GM23338 (cell line): ENCODE results near the gene ESYT2. TPM values are rescaled to one million over a fixed set of nuclear protein-coding genes. Genes with fewer than 3 reads are reported as not detected.

Experiments used
- ATAC-seq: fragments of 200-7000 bp; cut with Tn5 transposase; 3 replicates; pipeline ENCODE4 v1.9.1; 2020
- DNase-seq: peaks from one replicate; pipeline ENCODE4 v3.0.0-alpha.2; 2015; ENCODE audit warnings: low spot score
- H2AFZ ChIP-seq: fragments of 200-600 bp; sonication (generic); 2 replicates; pipeline ENCODE4 v1.8.0; 2016; ENCODE audit warnings: antibody characterized with exemption, mild to moderate bottlenecking, moderate library complexity
- H3F3A ChIP-seq: fragments of 200-600 bp; sonication (generic); replicated peaks from 2 replicates; pipeline ENCODE4 v1.8.0; 2017; ENCODE audit warnings: antibody characterized with exemption, mixed run types, low read depth
- H3K27ac ChIP-seq: fragments of 200-600 bp; sonication (generic); 2 replicates; pipeline ENCODE4 v1.6.1; 2016; ENCODE audit warnings: low read depth
- H3K27me3 ChIP-seq: fragments of 200-600 bp; sonication (generic); 2 replicates; pipeline ENCODE4 v1.8.0; 2016; ENCODE audit warnings: mild to moderate bottlenecking, mixed run types, moderate library complexity; ENCODE audit not compliant: insufficient read depth
- H3K36me3 ChIP-seq: fragments of 200-600 bp; sonication (generic); 2 replicates; pipeline ENCODE4 v1.8.0; 2016; ENCODE audit warnings: mild to moderate bottlenecking; ENCODE audit not compliant: insufficient read depth
- H3K4me1 ChIP-seq: fragments of 200-600 bp; sonication (generic); 2 replicates; pipeline ENCODE4 v1.8.0; 2016; ENCODE audit warnings: mild to moderate bottlenecking, moderate library complexity; ENCODE audit not compliant: insufficient read depth
- H3K4me2 ChIP-seq: fragments of 200-600 bp; sonication (generic); 2 replicates; pipeline ENCODE4 v1.7.1; 2017; ENCODE audit warnings: mixed run types
- H3K4me3 ChIP-seq: fragments of 200-600 bp; sonication (generic); 2 replicates; pipeline ENCODE4 v1.6.1; 2016; ENCODE audit warnings: mixed run types
- H3K79me2 ChIP-seq: fragments of 200-600 bp; sonication (generic); replicated peaks from 2 replicates; pipeline ENCODE4 v1.8.0; 2017; ENCODE audit warnings: mild to moderate bottlenecking; ENCODE audit not compliant: insufficient read depth
- H3K9me2 ChIP-seq: fragments of 200-600 bp; sonication (generic); 2 replicates; pipeline ENCODE4 v1.8.0; 2017; ENCODE audit not compliant: insufficient read depth
- H4K20me1 ChIP-seq: fragments of 200-600 bp; sonication (generic); replicated peaks from 2 replicates; pipeline ENCODE4 v1.8.0; 2017; ENCODE audit warnings: mild to moderate bottlenecking; ENCODE audit not compliant: insufficient read depth
- H3K27ac Mint-ChIP-seq: 2 replicates; pipeline ENCODE4 v1.8.0; 2020; ENCODE audit warnings: inconsistent platforms, mild to moderate bottlenecking, moderate library complexity, mixed read lengths
- H3K27me3 Mint-ChIP-seq: 3 replicates; pipeline ENCODE4 v1.8.0; 2022; ENCODE audit warnings: low read depth, mild to moderate bottlenecking, moderate library complexity, mixed read lengths, inconsistent platforms; ENCODE audit not compliant: insufficient read depth, poor library complexity
- H3K36me3 Mint-ChIP-seq: 3 replicates; pipeline ENCODE4 v1.8.0; 2021; ENCODE audit warnings: low read depth, mild to moderate bottlenecking, inconsistent platforms, moderate library complexity, mixed read lengths
- H3K4me1 Mint-ChIP-seq: 3 replicates; pipeline ENCODE4 v1.8.0; 2020; ENCODE audit warnings: mild to moderate bottlenecking, inconsistent platforms, mixed read lengths
- H3K4me3 Mint-ChIP-seq: 3 replicates; pipeline ENCODE4 v1.8.0; 2021; ENCODE audit warnings: moderate library complexity, mild to moderate bottlenecking, inconsistent platforms, mixed read lengths
- H3K9me3 Mint-ChIP-seq: 3 replicates; pipeline ENCODE4 v1.8.0; 2020; ENCODE audit warnings: moderate library complexity, mild to moderate bottlenecking, inconsistent platforms, mixed read lengths
- CREB1 ChIP-seq: fragments of 250-450 bp; sonication (Bioruptor Pico); IDR thresholded peaks from 2 replicates; pipeline ENCODE4 v1.5.0; 2020; ENCODE audit warnings: low read depth, mild to moderate bottlenecking, moderate library complexity
- EZH2 ChIP-seq: fragments of 200-600 bp; sonication (generic); IDR thresholded peaks from one replicate; pipeline ENCODE4 v1.8.0; 2017; ENCODE audit warnings: antibody characterized with exemption, mild to moderate bottlenecking, low read depth; ENCODE audit not compliant: unreplicated experiment
- EZH2phosphoT487 ChIP-seq: fragments of 200-600 bp; sonication (generic); IDR thresholded peaks from one replicate; pipeline ENCODE4 v1.8.1; 2018; ENCODE audit warnings: antibody characterized with exemption; ENCODE audit not compliant: unreplicated experiment
- JUNB ChIP-seq: IDR thresholded peaks from one replicate; pipeline ENCODE4 v1.6.1; 2016; ENCODE audit warnings: antibody characterized with exemption; ENCODE audit not compliant: unreplicated experiment
- NANOG ChIP-seq: IDR thresholded peaks from 2 replicates; pipeline ENCODE4 v1.6.1; 2016; ENCODE audit warnings: antibody characterized with exemption, borderline replicate concordance
- POLR2AphosphoS5 ChIP-seq: IDR thresholded peaks from 2 replicates; pipeline ENCODE4 v1.6.1; 2016; ENCODE audit warnings: antibody characterized with exemption, low read depth
- STAT1 ChIP-seq: IDR thresholded peaks from one replicate; pipeline ENCODE4 v1.6.1; 2016; ENCODE audit warnings: antibody characterized with exemption; ENCODE audit not compliant: unreplicated experiment
- ZNF331 ChIP-seq: fragments of 250-450 bp; sonication (Bioruptor Pico); IDR thresholded peaks from 2 replicates; pipeline ENCODE4 v1.5.0; 2020; ENCODE audit warnings: low read depth, mild to moderate bottlenecking, moderate library complexity
- polyA plus RNA-seq: library from polyadenylated mRNA; unstranded; fragments of >200 nt; fragmentation: Nextera tagmentation; extraction: Ambion mirVana; gene quantifications from 2 replicates; pipeline ENCODE4 v1.2.1, GENCODE V29; 2016
- total RNA-seq: library from RNA; depleted of rRNA; stranded (reverse); fragments of >200 nt; shearing (Covaris generic); gene quantifications from 2 replicates; pipeline ENCODE4 v1.2.3, GENCODE V29; 2014
- TF ChIP-seq, protein P1 (sequence below): fragments of 250-450 bp; sonication (Bioruptor Pico); IDR thresholded peaks from 2 replicates; pipeline ENCODE4 v1.5.0; 2020; ENCODE audit warnings: mild to moderate bottlenecking, moderate library complexity
- TF ChIP-seq, protein P2 (sequence below), 2 experiments: fragments of 200-600 bp in 1 of 2; sonication (generic) in 1 of 2; conservative IDR thresholded peaks; 2 replicates each; pipeline versions ENCODE4 v1.5.1 to v1.6.1; 2016 to 2017; ENCODE audit warnings: antibody characterized with exemption in 2 of 2, low read depth in 2 of 2, mild to moderate bottlenecking in 2 of 2, moderate library complexity in 1 of 2
- TF ChIP-seq, protein P3 (sequence below): IDR thresholded peaks from one replicate; pipeline ENCODE4 v1.6.1; 2018; ENCODE audit warnings: antibody characterized with exemption; ENCODE audit not compliant: unreplicated experiment

ESYT2 gene
- total and polyA plus RNA-seq, 2 experiments from 2014 or later, result 9.6 to 52.7 TPM

DNA sequence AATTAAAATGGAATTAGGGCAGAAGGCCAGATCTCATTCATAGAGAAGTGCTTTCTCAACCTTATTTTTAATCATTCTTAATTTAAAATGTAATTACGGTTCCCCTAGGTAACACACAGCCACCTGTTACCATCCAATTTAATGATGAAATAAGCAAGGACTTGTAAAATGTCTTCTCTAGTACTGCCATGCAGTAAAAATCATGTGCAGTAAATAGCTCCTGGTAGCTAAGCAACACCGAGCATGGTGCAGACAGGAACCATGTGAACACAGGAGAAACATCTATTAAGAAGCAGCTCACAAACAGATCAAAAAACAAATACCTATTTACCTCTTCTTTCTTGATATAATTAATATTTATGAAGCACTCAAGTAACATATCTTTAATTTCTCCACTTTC is 139.8 kb downstream of the ESYT2 start (continued):
- TF ChIP-seq, protein P1, sequence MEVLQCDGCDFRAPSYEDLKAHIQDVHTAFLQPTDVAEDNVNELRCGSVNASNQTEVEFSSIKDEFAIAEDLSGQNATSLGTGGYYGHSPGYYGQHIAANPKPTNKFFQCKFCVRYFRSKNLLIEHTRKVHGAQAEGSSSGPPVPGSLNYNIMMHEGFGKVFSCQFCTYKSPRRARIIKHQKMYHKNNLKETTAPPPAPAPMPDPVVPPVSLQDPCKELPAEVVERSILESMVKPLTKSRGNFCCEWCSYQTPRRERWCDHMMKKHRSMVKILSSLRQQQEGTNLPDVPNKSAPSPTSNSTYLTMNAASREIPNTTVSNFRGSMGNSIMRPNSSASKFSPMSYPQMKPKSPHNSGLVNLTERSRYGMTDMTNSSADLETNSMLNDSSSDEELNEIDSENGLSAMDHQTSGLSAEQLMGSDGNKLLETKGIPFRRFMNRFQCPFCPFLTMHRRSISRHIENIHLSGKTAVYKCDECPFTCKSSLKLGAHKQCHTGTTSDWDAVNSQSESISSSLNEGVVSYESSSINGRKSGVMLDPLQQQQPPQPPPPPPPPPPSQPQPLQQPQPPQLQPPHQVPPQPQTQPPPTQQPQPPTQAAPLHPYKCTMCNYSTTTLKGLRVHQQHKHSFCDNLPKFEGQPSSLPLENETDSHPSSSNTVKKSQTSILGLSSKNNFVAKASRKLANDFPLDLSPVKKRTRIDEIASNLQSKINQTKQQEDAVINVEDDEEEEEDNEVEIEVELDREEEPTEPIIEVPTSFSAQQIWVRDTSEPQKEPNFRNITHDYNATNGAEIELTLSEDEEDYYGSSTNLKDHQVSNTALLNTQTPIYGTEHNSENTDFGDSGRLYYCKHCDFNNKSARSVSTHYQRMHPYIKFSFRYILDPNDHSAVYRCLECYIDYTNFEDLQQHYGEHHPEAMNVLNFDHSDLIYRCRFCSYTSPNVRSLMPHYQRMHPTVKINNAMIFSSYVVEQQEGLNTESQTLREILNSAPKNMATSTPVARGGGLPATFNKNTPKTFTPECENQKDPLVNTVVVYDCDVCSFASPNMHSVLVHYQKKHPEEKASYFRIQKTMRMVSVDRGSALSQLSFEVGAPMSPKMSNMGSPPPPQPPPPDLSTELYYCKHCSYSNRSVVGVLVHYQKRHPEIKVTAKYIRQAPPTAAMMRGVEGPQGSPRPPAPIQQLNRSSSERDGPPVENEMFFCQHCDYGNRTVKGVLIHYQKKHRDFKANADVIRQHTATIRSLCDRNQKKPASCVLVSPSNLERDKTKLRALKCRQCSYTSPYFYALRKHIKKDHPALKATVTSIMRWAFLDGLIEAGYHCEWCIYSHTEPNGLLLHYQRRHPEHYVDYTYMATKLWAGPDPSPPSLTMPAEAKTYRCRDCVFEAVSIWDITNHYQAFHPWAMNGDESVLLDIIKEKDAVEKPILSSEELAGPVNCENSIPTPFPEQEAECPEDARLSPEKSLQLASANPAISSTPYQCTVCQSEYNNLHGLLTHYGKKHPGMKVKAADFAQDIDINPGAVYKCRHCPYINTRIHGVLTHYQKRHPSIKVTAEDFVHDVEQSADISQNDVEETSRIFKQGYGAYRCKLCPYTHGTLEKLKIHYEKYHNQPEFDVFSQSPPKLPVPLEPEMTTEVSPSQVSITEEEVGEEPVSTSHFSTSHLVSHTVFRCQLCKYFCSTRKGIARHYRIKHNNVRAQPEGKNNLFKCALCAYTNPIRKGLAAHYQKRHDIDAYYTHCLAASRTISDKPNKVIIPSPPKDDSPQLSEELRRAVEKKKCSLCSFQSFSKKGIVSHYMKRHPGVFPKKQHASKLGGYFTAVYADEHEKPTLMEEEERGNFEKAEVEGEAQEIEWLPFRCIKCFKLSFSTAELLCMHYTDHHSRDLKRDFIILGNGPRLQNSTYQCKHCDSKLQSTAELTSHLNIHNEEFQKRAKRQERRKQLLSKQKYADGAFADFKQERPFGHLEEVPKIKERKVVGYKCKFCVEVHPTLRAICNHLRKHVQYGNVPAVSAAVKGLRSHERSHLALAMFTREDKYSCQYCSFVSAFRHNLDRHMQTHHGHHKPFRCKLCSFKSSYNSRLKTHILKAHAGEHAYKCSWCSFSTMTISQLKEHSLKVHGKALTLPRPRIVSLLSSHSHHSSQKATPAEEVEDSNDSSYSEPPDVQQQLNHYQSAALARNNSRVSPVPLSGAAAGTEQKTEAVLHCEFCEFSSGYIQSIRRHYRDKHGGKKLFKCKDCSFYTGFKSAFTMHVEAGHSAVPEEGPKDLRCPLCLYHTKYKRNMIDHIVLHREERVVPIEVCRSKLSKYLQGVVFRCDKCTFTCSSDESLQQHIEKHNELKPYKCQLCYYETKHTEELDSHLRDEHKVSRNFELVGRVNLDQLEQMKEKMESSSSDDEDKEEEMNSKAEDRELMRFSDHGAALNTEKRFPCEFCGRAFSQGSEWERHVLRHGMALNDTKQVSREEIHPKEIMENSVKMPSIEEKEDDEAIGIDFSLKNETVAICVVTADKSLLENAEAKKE, result no peak
- TF ChIP-seq JUNB, result no peak
- no peak for TF ChIP-seq NANOG
- no peak for TF ChIP-seq CREB1 (CRISPR knock-in tag)

DNA sequence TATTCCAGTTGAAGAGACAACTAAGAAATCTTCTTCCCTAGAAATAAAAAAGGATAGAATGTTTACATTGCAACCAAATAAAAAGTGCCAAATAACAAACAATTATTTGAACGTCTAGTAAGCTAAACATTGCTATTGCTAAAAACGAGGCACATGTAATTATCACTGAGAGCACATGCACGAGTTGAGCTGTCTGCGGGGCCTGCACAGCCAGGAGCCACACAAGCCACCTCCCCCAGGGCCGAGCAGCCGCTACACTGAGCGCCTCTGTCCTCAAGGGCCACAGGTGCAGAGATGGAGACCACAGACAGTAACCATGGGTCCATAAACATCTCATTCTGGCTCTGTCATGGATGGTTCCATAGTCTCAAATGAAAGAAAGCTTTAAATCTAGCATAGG is 141.9 kb downstream of the ESYT2 start:
- no peak for ATAC-seq
- H3K4me3 Mint-ChIP-seq, result no peak overlapping the region
- no peaks in the 10 kb centered on the region for H3K27me3 Mint-ChIP-seq
- no peak overlapping the region for H3K27ac Mint-ChIP-seq
- peaks cover 29% of the 10 kb centered on the region for H4K20me1 ChIP-seq
- no peaks in the 10 kb centered on the region for H3F3A ChIP-seq
- peaks cover 75% of the 10 kb centered on the region for H3K36me3 Mint-ChIP-seq
- no peak overlapping the region for H3K4me2 ChIP-seq
- H3K27ac ChIP-seq, result no peak overlapping the region
- DNase-seq, result no peak
- H3K4me3 ChIP-seq, result no peak overlapping the region
- no peak overlapping the region for H2AFZ ChIP-seq
- no peaks in the 10 kb centered on the region for H3K9me2 ChIP-seq
- no peaks in the 10 kb centered on the region for H3K4me1 ChIP-seq
- no peaks in the 10 kb centered on the region for H3K27me3 ChIP-seq
- peaks cover 82% of the 10 kb centered on the region for H3K36me3 ChIP-seq
- H3K9me3 Mint-ChIP-seq, result no peaks in the 10 kb centered on the region
- no peaks in the 10 kb centered on the region for H3K4me1 Mint-ChIP-seq
- peaks cover 3% of the 10 kb centered on the region; the same call in 1 of the 2 replicates for H3K79me2 ChIP-seq
- TF ChIP-seq STAT1 (no peak), POLR2AphosphoS5 (no peak), EZH2 (no peak), EZH2phosphoT487 (no peak), ZNF331 (no peak)
- TF ChIP-seq, protein P2, sequence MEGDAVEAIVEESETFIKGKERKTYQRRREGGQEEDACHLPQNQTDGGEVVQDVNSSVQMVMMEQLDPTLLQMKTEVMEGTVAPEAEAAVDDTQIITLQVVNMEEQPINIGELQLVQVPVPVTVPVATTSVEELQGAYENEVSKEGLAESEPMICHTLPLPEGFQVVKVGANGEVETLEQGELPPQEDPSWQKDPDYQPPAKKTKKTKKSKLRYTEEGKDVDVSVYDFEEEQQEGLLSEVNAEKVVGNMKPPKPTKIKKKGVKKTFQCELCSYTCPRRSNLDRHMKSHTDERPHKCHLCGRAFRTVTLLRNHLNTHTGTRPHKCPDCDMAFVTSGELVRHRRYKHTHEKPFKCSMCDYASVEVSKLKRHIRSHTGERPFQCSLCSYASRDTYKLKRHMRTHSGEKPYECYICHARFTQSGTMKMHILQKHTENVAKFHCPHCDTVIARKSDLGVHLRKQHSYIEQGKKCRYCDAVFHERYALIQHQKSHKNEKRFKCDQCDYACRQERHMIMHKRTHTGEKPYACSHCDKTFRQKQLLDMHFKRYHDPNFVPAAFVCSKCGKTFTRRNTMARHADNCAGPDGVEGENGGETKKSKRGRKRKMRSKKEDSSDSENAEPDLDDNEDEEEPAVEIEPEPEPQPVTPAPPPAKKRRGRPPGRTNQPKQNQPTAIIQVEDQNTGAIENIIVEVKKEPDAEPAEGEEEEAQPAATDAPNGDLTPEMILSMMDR (conservative IDR thresholded peaks at IDR 0.05; ENCODE audit: low read depth in 2 of 2), result no peak
- TF ChIP-seq, protein P3, sequence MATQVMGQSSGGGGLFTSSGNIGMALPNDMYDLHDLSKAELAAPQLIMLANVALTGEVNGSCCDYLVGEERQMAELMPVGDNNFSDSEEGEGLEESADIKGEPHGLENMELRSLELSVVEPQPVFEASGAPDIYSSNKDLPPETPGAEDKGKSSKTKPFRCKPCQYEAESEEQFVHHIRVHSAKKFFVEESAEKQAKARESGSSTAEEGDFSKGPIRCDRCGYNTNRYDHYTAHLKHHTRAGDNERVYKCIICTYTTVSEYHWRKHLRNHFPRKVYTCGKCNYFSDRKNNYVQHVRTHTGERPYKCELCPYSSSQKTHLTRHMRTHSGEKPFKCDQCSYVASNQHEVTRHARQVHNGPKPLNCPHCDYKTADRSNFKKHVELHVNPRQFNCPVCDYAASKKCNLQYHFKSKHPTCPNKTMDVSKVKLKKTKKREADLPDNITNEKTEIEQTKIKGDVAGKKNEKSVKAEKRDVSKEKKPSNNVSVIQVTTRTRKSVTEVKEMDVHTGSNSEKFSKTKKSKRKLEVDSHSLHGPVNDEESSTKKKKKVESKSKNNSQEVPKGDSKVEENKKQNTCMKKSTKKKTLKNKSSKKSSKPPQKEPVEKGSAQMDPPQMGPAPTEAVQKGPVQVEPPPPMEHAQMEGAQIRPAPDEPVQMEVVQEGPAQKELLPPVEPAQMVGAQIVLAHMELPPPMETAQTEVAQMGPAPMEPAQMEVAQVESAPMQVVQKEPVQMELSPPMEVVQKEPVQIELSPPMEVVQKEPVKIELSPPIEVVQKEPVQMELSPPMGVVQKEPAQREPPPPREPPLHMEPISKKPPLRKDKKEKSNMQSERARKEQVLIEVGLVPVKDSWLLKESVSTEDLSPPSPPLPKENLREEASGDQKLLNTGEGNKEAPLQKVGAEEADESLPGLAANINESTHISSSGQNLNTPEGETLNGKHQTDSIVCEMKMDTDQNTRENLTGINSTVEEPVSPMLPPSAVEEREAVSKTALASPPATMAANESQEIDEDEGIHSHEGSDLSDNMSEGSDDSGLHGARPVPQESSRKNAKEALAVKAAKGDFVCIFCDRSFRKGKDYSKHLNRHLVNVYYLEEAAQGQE, result no peak
